Measurements from ENCODE around the gene KSR2. TPM values are rescaled to one million over a fixed set of nuclear protein-coding genes. Genes with fewer than 3 reads are reported as not detected.

Gene KSR2
- total RNA-seq, 2 donors from 2014 or later: 0.17 to 0.21 TPM

DNA sequence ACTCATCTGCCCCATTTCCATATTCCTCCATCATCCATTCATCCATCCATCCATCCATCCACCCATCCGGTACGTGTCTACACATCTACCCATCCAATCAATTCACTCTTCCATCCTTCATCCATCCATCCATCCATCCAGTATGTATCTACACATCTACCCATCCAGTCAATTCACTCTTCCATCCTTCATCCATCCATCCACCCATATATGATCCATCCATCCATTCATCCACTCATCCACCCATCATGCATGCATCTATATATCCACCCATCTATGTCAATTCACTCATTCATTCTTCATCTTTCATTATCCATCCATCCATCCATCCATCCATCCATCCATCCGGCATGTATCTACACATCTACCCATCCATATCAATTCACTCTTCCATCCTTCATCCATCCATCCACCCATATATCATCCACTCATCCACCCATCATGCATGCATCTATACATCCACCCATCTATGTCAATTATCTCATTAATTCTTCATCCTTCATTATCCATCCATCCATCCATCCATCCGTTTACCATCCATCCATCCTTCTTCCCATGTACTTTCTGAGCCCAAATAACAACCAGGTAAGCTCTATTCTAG lies 498.8 kb downstream of the KSR2 start:
- ATAC-seq (replicated peaks in 1 of 2): no peak
- no peak for DNase-seq
- H3K27me3 Mint-ChIP-seq (ENCODE audit: low read depth): no peaks in the 10 kb centered on the region
- no peak overlapping the region for H3K4me3 Mint-ChIP-seq
- peaks cover 0 to 3% of the 10 kb centered on the region in 2 donors for H3K36me3 Mint-ChIP-seq (ENCODE audit: insufficient read depth in 2 of 2)
- H3K9me3 Mint-ChIP-seq: peaks cover 4% of the 10 kb centered on the region in 2 donors
- H3K27ac Mint-ChIP-seq: no peak overlapping the region
- no peaks in the 10 kb centered on the region for H3K4me1 Mint-ChIP-seq (ENCODE audit: low read depth)

DNA sequence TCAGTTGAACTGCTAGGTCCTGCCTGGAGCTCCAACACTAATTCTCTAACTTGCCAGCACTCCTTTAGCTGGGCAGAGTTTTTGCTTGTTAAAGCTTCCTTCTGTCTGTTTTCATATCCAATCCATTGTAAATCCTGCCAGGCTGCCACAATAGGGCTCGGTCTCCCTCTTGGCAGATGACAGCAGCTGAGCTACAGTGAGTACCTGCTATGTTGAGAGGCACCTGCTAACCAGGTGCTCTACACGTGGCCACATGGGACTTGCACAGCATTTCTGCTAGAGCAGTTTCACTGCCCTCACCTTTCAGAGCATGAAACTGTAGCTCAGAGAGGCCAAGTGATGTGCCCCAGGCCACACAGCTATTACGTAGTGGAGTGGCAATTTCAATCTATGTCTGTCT lies 500.8 kb downstream of the KSR2 start:
- ATAC-seq (replicated peaks in 1 of 2) (no peak), DNase-seq (no peak)
- peaks cover 0 to 3% of the 10 kb centered on the region in 2 donors for H3K36me3 Mint-ChIP-seq (ENCODE audit: insufficient read depth in 2 of 2)
- H3K9me3 Mint-ChIP-seq: peaks cover 4 to 9% of the 10 kb centered on the region in 2 donors
- H3K4me3 Mint-ChIP-seq: no peak overlapping the region
- no peak overlapping the region for H3K27ac Mint-ChIP-seq
- no peaks in the 10 kb centered on the region for H3K27me3 Mint-ChIP-seq (ENCODE audit: low read depth)
- H3K4me1 Mint-ChIP-seq (ENCODE audit: low read depth): no peaks in the 10 kb centered on the region

DNA sequence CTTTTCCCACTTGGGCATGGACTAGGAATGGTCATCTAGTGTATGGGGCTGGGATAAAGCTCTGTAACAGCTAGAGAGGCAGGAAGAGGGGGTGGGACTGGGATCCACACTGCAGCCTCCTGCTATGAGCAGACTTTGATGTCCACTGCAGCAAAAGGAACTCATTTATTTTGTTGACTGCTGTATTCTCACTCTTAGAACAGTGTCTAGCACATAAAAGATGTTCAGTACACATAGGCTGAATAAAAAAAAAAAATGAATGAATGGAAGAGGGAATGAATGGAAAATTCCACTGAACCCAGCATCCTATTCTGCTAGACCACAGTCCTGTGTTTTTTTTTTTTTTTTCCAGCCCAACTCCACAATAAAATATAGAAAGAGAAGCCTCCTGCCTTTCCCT lies 501.2 kb downstream of the KSR2 start:
- DNase-seq: no peak
- no peaks in the 10 kb centered on the region for H3K4me1 Mint-ChIP-seq (ENCODE audit: low read depth)
- H3K9me3 Mint-ChIP-seq: peaks cover 4 to 9% of the 10 kb centered on the region in 2 donors
- H3K36me3 Mint-ChIP-seq (ENCODE audit: insufficient read depth in 2 of 2): peaks cover 0 to 3% of the 10 kb centered on the region in 2 donors
- H3K27ac Mint-ChIP-seq: no peak overlapping the region
- no peak overlapping the region for H3K4me3 Mint-ChIP-seq
- no peak for ATAC-seq (replicated peaks in 1 of 2)
- H3K27me3 Mint-ChIP-seq (ENCODE audit: low read depth): no peaks in the 10 kb centered on the region

DNA sequence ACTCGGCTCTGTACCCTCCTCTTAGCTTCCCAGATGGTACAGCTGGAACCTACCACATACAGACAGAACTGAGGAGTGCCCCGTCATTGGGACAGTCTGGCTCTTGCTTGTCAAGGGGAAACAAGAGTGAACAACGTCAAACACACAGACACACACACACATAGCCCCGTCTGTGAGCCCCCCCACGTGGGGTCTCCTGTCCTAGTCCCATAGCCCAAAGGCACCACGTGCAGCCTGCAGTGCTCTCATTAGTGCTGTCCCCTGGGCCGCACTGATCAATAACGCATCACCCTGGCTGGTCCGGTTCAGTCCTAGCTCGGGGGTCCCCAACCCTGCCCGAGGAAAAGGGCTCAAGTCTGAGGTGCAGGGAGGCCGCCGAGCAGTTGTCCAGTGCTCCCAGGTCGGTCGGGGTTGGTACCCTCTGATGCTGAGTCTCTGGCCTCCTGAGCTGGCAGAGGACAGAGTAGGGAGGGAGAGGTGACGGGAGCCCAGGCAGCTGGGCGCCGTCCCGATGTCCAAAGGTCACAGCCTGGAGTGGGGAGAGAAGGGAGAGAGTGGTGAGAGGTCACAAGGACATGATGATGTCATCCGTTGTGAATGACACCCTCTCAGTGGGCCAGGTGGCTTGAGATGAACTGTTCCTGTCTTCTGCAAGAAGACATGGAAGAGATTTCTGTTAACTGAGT lies 502.0 kb downstream of the KSR2 start:
- no peak overlapping the region for H3K27ac Mint-ChIP-seq
- DNase-seq: no peak
- no peaks in the 10 kb centered on the region for H3K27me3 Mint-ChIP-seq (ENCODE audit: low read depth)
- ATAC-seq (replicated peaks in 1 of 2): no peak
- peaks cover 0 to 3% of the 10 kb centered on the region in 2 donors for H3K36me3 Mint-ChIP-seq (ENCODE audit: insufficient read depth in 2 of 2)
- peaks cover 4 to 9% of the 10 kb centered on the region in 2 donors for H3K9me3 Mint-ChIP-seq
- no peak overlapping the region for H3K4me3 Mint-ChIP-seq
- no peaks in the 10 kb centered on the region for H3K4me1 Mint-ChIP-seq (ENCODE audit: low read depth)

DNA sequence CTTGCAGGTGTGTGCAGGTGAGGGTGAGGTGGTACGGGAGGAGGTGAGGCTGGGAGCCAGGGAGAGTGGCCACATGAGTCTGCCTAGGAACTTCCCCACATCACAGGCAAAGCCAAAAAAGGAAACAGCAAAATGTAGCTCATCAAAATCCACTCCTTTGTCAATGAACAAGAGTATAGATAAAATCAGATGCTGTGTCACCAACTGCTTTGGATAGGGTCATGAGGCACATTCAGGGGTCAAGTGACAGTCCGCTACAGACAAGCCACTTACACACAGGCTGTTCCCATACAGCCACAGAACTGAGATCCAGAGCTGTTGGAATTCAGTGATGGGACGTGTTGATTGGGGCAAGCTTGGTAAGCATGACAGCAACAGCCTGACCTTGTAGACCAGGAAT lies 507.1 kb downstream of the KSR2 start:
- Mint-ChIP-seq H3K27me3 (ENCODE audit: low read depth) (no peaks in the 10 kb centered on the region), H3K4me3 (no peak overlapping the region), H3K4me1 (ENCODE audit: low read depth) (no peaks in the 10 kb centered on the region), H3K9me3 (peaks cover 0 to 6% of the 10 kb centered on the region in 2 donors), H3K27ac (no peak overlapping the region), H3K36me3 (ENCODE audit: insufficient read depth in 2 of 2) (no peaks in the 10 kb centered on the region)
- no peak for DNase-seq
- no peak for ATAC-seq (replicated peaks in 1 of 2)

DNA sequence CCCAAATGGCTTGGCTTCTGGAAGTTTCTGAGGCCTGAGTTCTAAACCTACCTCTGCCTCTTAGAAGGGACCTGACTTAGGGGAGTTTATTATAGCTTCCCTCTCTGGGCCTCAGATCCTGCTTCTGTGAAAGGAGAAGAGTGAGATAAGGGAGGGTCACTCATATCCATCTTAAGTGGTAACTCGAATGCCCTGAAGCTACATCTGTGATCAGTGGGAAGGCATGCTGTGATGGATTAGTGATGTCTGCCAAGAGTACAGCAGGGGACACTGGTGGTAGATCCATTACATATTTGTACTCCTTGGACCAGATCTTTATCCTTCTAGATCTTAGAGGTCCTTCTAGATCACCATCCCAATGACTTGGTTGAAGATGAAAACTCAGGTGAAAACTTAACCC lies 509.6 kb downstream of the KSR2 start:
- no peaks in the 10 kb centered on the region for H3K27me3 Mint-ChIP-seq (ENCODE audit: low read depth)
- H3K9me3 Mint-ChIP-seq: peaks cover 0 to 6% of the 10 kb centered on the region in 2 donors
- no peaks in the 10 kb centered on the region for H3K4me1 Mint-ChIP-seq (ENCODE audit: low read depth)
- no peak for ATAC-seq (replicated peaks in 1 of 2)
- DNase-seq: no peak
- H3K4me3 Mint-ChIP-seq: no peak overlapping the region
- H3K27ac Mint-ChIP-seq: no peak overlapping the region
- H3K36me3 Mint-ChIP-seq (ENCODE audit: insufficient read depth in 2 of 2): no peaks in the 10 kb centered on the region

DNA sequence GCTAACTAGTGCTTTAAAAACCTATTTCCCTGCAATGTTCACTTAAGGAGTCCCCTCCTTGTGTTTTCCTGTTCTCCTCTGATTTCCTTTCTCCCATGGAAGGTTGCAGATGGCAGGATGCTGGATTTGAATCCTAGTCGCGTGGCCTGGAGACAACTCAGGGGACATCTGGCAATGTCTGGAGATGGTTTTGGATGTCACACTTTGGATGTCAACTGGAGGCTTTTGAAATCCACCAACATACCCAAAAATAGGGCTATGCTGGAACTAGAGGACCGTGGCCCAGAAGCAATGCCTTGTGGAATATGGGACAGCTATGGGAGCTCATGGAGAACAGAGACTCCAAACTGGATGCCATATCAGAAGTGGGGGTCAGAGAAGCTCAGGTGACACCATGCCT lies 511.6 kb downstream of the KSR2 start:
- H3K9me3 Mint-ChIP-seq: peaks cover 0 to 1% of the 10 kb centered on the region in 2 donors
- ATAC-seq (replicated peaks in 1 of 2): no peak
- DNase-seq: no peak
- no peaks in the 10 kb centered on the region for H3K27me3 Mint-ChIP-seq (ENCODE audit: low read depth)
- no peak overlapping the region for H3K27ac Mint-ChIP-seq
- no peaks in the 10 kb centered on the region for H3K36me3 Mint-ChIP-seq (ENCODE audit: insufficient read depth in 2 of 2)
- H3K4me1 Mint-ChIP-seq (ENCODE audit: low read depth): no peaks in the 10 kb centered on the region
- H3K4me3 Mint-ChIP-seq: no peak overlapping the region

DNA sequence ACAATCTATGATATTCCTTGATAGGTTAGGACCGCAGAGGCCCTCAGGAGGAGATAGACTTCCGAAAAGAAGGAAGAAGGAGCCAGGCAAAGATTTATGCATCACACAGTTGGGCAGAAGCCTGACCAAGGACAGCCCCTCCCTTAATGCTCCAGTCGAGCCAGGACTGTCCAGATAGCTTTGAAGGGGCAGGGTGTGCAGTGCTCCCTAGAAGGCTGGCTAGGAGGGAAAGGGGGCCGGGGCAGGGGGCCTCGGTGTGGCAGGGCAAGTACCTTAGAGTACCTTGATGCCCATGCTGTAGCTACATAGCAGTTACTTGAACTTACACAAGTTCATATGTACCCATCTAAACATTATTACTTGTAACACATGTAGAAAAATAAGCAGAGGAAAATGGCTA lies 512.7 kb downstream of the KSR2 start:
- Mint-ChIP-seq H3K36me3 (ENCODE audit: insufficient read depth in 2 of 2) (no peaks in the 10 kb centered on the region), H3K4me3 (no peak overlapping the region), H3K27me3 (ENCODE audit: low read depth) (no peaks in the 10 kb centered on the region), H3K4me1 (ENCODE audit: low read depth) (no peaks in the 10 kb centered on the region), H3K27ac (no peak overlapping the region), H3K9me3 (peaks cover 0 to 1% of the 10 kb centered on the region in 2 donors)
- DNase-seq (no peak), ATAC-seq (replicated peaks in 1 of 2) (no peak)

DNA sequence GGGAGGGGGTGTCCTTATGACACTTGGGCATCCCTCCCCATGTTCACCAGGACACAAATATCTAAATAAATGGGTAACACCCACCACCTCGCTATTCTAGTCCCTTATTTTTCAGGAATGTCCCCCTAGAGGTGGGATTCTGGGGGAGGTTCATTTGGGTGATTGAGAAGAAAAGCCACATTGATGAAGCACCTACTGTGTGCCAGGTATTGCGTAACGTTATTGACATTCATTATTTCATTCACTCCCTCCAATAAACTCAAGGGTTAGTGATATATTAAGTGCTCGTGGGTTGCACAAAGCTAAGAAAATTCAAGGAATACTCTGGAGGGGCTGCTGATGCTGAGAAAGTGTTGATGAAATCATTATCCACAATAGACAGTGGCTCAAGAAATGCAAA lies 514.8 kb downstream of the KSR2 start:
- H3K27me3 Mint-ChIP-seq (ENCODE audit: low read depth): no peaks in the 10 kb centered on the region
- no peaks in the 10 kb centered on the region for H3K36me3 Mint-ChIP-seq (ENCODE audit: insufficient read depth in 2 of 2)
- no peak overlapping the region for H3K27ac Mint-ChIP-seq
- H3K9me3 Mint-ChIP-seq: peaks cover 0 to 1% of the 10 kb centered on the region in 2 donors
- H3K4me3 Mint-ChIP-seq: no peak overlapping the region
- DNase-seq: no peak
- no peaks in the 10 kb centered on the region for H3K4me1 Mint-ChIP-seq (ENCODE audit: low read depth)
- ATAC-seq (replicated peaks in 1 of 2): no peak

DNA sequence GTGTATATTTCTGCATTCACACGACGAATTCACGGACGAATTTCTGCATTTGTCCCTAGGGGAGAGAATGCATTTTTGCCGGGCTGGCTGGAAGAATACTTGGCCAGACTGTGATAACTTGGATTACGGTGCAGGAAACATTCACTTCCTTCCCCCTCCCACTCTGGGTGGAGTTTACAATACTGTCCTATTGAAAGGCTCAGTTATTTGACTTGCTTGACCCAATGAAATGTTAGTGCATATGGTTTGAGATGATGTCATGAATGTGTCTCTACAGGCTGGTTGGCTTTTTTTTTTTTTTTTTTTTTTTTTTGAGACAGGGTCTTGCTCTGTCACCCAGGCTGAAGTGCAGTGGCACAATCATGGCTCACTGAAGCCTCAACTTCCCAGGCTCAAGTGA lies 516.7 kb downstream of the KSR2 start:
- Mint-ChIP-seq H3K4me3 (no peak overlapping the region), H3K9me3 (peaks cover 0 to 1% of the 10 kb centered on the region in 2 donors), H3K27ac (no peak overlapping the region), H3K36me3 (ENCODE audit: insufficient read depth in 2 of 2) (no peaks in the 10 kb centered on the region), H3K27me3 (ENCODE audit: low read depth) (no peaks in the 10 kb centered on the region), H3K4me1 (ENCODE audit: low read depth) (no peaks in the 10 kb centered on the region)
- no peak for DNase-seq
- ATAC-seq (replicated peaks in 1 of 2): no peak

DNA sequence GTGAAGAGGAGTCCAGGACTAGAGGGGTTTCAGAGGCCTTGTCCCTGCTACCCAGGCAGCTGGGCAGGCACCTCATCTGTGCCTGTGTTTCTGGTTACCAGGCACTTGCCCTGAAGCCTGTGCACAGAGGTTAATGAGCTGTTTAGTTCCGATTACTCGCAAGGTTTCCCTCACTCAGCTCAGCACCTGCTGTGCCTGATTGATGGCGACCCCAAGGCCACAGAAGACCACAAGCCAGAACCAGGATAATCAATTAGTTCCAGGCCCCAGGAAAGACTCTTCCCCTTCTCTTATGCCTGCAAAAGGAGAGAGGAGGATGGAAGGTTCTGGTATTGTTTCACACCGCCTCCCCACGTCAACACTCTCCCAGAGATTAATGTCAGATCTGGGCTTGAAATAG lies 518.6 kb downstream of the KSR2 start:
- Mint-ChIP-seq H3K36me3 (ENCODE audit: insufficient read depth in 2 of 2) (no peaks in the 10 kb centered on the region), H3K27me3 (ENCODE audit: low read depth) (no peaks in the 10 kb centered on the region), H3K27ac (no peak overlapping the region), H3K9me3 (peaks cover 1% of the 10 kb centered on the region in 2 donors), H3K4me3 (no peak overlapping the region), H3K4me1 (ENCODE audit: low read depth) (no peaks in the 10 kb centered on the region)
- ATAC-seq (replicated peaks in 1 of 2) (no peak), DNase-seq (no peak)

DNA sequence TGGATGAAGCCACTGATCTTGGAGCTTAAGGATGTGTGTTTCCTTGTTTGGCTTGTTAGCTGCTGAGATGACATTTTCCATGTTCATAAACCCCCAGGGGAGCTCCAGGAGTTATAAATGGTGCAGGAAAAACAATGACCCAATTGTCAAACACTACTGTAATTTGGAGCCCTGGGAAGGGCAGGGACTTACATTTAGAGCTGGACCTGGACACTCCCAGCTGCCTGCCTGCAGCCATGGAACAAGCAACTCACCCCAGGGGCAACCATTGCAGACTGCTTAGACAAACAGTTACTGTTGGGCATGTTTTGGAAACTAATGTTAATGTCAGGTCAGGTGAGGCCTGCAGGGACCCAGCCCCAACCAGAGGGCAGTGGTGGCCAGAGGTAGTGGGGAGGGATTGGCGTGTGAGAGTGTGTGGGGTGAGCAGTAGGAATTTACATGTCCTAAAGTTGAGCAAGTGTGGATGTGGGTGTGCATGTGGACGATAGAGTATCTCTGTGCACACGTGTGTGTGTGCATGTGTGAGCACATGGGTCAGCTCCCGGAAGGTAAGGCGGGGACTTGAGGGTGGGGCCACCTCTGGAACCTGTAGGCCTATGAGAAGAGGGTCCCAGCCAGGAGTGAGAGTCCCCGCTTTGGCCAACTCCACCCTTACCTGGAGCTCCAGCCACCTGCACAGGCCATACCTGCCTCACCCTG lies 521.0 kb downstream of the KSR2 start:
- H3K9me3 Mint-ChIP-seq: peaks cover 0 to 1% of the 10 kb centered on the region in 2 donors
- H3K4me1 Mint-ChIP-seq (ENCODE audit: low read depth): no peaks in the 10 kb centered on the region
- DNase-seq (no peak), ATAC-seq (replicated peaks in 1 of 2) (no peak)
- no peaks in the 10 kb centered on the region for H3K27me3 Mint-ChIP-seq (ENCODE audit: low read depth)
- H3K36me3 Mint-ChIP-seq (ENCODE audit: insufficient read depth in 2 of 2): no peaks in the 10 kb centered on the region
- no peak overlapping the region for H3K4me3 Mint-ChIP-seq
- H3K27ac Mint-ChIP-seq: no peak overlapping the region

DNA sequence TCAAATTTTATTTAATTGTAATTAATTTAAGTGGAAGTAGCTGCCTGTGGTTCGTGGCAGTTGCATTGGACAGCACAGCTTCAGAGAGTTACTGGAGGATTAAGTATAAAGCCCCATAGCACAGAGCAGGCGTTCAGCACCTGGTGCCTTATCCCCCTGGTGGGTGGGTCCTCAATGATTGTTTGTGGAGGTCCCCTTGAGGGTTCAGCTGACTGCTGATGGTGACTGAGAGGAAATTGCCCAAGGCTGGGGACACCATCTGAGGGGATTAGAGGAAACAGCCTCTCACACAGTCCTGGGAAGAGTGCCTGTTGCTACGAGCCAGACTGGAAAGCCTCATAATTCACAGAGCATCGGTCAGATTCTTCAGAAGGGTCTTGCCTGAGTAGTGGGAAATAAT lies 524.0 kb downstream of the KSR2 start:
- no peak for ATAC-seq (replicated peaks in 1 of 2)
- Mint-ChIP-seq H3K27ac (no peak overlapping the region), H3K4me1 (ENCODE audit: low read depth) (no peaks in the 10 kb centered on the region), H3K9me3 (peaks cover 0 to 1% of the 10 kb centered on the region in 2 donors), H3K27me3 (ENCODE audit: low read depth) (no peaks in the 10 kb centered on the region), H3K4me3 (no peak overlapping the region), H3K36me3 (ENCODE audit: insufficient read depth in 2 of 2) (no peaks in the 10 kb centered on the region)
- no peak for DNase-seq
